Activated naive CD8-positive, alpha-beta T cell treated with anti-CD3 and anti-CD28 coated beads, Interleukin-2, amount 50 U/mL, for 24 hours (primary cell): ENCODE measurements around the gene CES3.

Experiments
- ATAC-seq: fragments of 150-1000 bp; cut with Tn5 transposase; one replicate; pipeline ENCODE4 v1.10.0; 2021
- DNase-seq: peaks from one replicate; pipeline ENCODE4 v3.0.0; 2021
- H3K27ac Mint-ChIP-seq: one replicate; pipeline ENCODE4 v1.8.0; 2021; ENCODE audit warnings: mild to moderate bottlenecking, mixed read lengths
- H3K27me3 Mint-ChIP-seq: one replicate; pipeline ENCODE4 v1.8.0; 2021; ENCODE audit warnings: mixed read lengths
- H3K36me3 Mint-ChIP-seq: one replicate; pipeline ENCODE4 v1.8.0; 2021; ENCODE audit warnings: low read depth, mixed read lengths
- H3K4me1 Mint-ChIP-seq: one replicate; pipeline ENCODE4 v1.8.0; 2021; ENCODE audit warnings: mixed read lengths
- H3K4me3 Mint-ChIP-seq: one replicate; pipeline ENCODE4 v1.8.0; 2021; ENCODE audit warnings: mild to moderate bottlenecking, moderate library complexity, mixed read lengths
- H3K9me3 Mint-ChIP-seq: one replicate; pipeline ENCODE4 v1.8.0; 2021; ENCODE audit warnings: mixed read lengths

Gene CES3, protein sequence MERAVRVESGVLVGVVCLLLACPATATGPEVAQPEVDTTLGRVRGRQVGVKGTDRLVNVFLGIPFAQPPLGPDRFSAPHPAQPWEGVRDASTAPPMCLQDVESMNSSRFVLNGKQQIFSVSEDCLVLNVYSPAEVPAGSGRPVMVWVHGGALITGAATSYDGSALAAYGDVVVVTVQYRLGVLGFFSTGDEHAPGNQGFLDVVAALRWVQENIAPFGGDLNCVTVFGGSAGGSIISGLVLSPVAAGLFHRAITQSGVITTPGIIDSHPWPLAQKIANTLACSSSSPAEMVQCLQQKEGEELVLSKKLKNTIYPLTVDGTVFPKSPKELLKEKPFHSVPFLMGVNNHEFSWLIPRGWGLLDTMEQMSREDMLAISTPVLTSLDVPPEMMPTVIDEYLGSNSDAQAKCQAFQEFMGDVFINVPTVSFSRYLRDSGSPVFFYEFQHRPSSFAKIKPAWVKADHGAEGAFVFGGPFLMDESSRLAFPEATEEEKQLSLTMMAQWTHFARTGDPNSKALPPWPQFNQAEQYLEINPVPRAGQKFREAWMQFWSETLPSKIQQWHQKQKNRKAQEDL

DNA sequence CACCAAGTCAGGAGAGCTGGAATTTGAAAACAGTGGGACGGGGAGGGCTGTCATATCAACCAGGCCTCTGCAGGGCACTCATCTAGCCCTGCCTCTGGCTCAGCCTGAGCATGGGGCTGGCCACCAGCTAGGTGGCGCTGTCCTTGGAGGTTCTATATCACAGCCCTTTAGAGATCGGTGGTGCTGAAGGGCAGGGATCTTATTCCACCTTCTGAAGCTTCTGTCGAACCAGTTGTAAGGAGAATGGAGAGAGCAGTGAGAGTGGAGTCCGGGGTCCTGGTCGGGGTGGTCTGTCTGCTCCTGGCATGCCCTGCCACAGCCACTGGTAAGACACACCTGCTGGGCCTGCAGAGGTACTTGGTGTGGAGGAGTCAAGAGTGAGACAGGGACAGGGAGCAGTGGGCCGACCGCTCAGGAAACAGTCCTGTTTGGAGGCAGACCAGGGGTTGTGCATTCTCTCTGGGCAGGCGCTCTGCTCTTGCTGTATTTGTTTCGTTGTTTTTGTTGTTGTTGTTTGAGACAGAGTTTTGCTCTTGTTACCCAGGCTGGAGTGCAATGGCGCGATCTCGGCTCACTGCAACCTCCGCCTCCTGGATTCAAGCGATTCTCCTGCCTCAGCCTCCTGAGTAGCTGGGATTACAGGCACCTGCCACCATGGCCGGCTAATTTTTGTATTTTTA, at the start of gene CES3:
Gene CES3, plus strand, starts transcription at position 202 of the 680 bp plus-strand sequence. Its CDS starts 42 bp downstream, at position 244.
- ATAC-seq (peak; percentile 94), DNase-seq (peak; percentile 71)
- no peaks in the 10 kb centered on the region for H3K9me3 Mint-ChIP-seq
- peaks cover 16% of the 10 kb centered on the region for H3K27me3 Mint-ChIP-seq
- no peak within 1 kb of the TSS for H3K27ac Mint-ChIP-seq
- H3K4me3 Mint-ChIP-seq, result no peak within 1 kb of the TSS
- peaks cover 5% of the 10 kb centered on the region for H3K4me1 Mint-ChIP-seq
- no peaks in the 10 kb centered on the region for H3K36me3 Mint-ChIP-seq

DNA sequence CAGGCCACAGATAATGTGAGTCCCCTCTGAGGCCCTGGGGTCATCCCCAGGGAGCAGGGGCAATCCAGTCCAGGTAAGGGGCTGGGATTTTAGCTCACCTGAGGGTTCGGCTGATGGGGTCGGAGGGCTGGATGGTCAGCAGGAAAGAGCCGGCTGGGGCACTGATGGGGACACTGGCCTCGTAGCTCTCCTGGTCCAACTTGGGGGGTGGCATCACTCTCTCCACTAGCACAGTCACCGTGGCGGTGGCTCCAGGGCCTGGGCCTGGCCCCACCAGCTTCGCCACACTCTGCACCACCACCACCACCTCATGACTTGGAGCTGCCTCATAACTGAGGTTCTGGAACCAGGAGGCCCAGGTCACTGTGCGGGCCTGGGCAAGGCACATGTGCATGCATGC, 49.3 kb upstream of the CES3 start:
- peaks cover 1% of the 10 kb centered on the region for H3K4me1 Mint-ChIP-seq
- ATAC-seq (no peak), DNase-seq (no peak)
- H3K4me3 Mint-ChIP-seq, result no peak overlapping the region
- no peaks in the 10 kb centered on the region for H3K36me3 Mint-ChIP-seq
- H3K9me3 Mint-ChIP-seq, result no peaks in the 10 kb centered on the region
- no peaks in the 10 kb centered on the region for H3K27me3 Mint-ChIP-seq
- H3K27ac Mint-ChIP-seq, result no peak overlapping the region

DNA sequence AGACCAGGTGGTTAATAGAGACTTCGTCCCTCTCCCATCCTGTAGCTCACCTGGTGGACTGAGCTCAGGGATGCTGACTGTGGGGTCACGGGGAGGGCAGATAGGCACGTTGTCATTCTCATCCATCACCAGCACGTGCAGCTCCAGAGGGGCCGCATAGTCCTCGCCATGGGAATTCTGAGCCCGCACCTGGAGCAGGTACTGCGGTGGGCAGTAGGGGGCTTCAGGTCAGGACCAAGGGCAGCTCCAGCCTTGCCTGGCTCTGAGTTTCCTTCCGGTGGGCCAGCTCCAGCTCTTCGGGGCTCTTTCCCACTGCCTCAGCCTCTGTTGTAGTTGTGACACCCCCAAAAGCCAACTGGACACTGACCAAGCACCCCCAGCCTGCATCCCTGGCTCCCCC, 48.0 kb upstream of the CES3 start:
- ATAC-seq, result no peak
- no peaks in the 10 kb centered on the region for H3K27me3 Mint-ChIP-seq
- H3K4me3 Mint-ChIP-seq, result no peak overlapping the region
- DNase-seq, result no peak
- H3K9me3 Mint-ChIP-seq, result no peaks in the 10 kb centered on the region
- H3K4me1 Mint-ChIP-seq, result peaks cover 1% of the 10 kb centered on the region
- H3K36me3 Mint-ChIP-seq, result no peaks in the 10 kb centered on the region
- no peak overlapping the region for H3K27ac Mint-ChIP-seq

DNA sequence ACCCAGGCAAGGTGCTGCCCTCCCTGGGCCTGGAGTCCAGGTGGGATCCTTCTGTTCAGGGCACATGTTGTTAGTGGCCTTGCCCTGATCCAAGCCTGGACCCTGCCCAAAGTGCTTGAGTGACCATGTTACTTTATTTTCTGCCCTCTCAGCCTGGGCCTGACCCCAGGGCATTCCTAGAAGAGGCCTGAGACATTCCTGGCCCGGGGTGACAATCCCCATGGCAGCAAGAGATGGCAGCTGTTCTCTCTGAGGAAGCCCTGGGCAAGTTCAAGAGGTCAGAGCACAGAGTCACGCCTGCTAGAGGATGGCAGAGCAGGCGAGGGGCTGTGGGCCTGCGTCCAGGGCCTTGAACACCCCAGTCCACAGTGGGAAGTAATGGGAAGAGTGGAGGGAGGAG, 47.4 kb upstream of the CES3 start:
- H3K27me3 Mint-ChIP-seq, result no peaks in the 10 kb centered on the region

DNA sequence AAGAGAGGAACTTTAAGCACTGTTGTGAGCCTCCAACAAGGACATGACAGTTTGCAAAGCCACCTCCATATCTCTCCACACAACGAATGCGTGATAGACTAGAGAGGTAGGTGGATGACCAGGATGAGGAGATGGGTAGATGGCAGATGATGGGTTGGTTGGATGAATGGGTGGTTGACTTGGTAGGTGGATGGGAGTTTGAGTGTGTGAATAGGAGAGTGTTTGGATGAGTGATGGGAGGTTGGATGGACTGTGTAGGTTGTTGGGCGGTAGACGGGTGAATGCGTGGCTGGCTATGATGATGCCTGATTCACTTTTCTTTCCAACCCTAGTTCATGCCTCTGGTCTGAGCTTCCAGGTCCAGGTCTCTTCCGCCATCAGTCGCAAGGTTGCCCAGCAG, 46.5 kb upstream of the CES3 start:
- no peaks in the 10 kb centered on the region for H3K9me3 Mint-ChIP-seq

More for the DNA sequence above, 47.4 kb upstream of the CES3 start:
- H3K27ac Mint-ChIP-seq, result no peak overlapping the region
- DNase-seq, result no peak
- no peak overlapping the region for H3K4me3 Mint-ChIP-seq
- H3K36me3 Mint-ChIP-seq, result no peaks in the 10 kb centered on the region
- H3K4me1 Mint-ChIP-seq, result peaks cover 1% of the 10 kb centered on the region
- no peaks in the 10 kb centered on the region for H3K9me3 Mint-ChIP-seq
- ATAC-seq, result no peak

DNA sequence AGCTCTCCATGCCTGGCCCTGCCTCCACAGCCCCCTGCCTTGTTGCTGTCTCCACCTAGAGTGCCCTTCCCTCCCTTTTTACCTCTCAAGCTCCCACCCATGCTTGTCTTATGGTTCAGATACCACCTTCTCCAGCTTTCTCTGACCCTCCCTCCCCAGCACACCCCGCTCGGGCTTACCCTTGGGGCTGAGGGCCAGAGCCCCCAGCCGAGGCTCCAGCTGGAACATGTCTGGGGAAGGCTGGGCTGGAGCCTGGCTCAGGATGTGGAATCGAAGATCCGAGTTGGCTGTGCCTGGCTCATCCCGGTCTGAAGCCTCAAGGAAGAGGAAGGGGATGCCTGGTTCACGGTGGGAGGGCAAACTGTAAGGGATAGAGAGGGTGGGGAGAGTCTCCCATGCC, 46.0 kb upstream of the CES3 start:
- no peaks in the 10 kb centered on the region for H3K36me3 Mint-ChIP-seq
- no peak for ATAC-seq
- DNase-seq, result no peak
- H3K4me1 Mint-ChIP-seq, result peaks cover 1% of the 10 kb centered on the region
- no peaks in the 10 kb centered on the region for H3K27me3 Mint-ChIP-seq
- no peak overlapping the region for H3K4me3 Mint-ChIP-seq
- H3K27ac Mint-ChIP-seq, result no peak overlapping the region
- no peaks in the 10 kb centered on the region for H3K9me3 Mint-ChIP-seq

More for the DNA sequence above, 46.5 kb upstream of the CES3 start:
- Mint-ChIP-seq H3K4me1 (peaks cover 1% of the 10 kb centered on the region), H3K27ac (no peak overlapping the region), H3K4me3 (no peak overlapping the region), H3K27me3 (no peaks in the 10 kb centered on the region), H3K36me3 (no peaks in the 10 kb centered on the region)
- DNase-seq, result no peak
- no peak for ATAC-seq

DNA sequence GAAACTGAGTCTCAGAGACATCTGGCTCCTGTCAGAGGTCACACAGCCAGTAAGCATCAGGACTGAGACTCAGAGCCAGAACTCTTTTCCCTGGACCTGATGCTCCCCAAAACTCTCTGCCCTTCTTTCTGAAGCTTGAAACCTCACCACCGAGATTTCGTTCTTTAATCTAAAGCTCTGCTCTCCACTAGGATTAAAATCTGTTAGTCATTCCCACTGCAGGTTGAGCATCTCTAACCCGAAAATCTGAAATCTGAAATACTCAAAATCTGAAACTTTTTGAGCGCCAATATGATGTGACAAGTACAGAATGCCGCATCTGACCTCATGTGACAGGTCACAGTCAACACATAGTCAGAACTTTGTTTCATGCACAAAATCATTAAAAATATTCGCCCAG, 44.5 kb upstream of the CES3 start:
- Mint-ChIP-seq H3K9me3 (no peaks in the 10 kb centered on the region), H3K27ac (no peak overlapping the region), H3K4me1 (peaks cover 1% of the 10 kb centered on the region), H3K4me3 (no peak overlapping the region), H3K27me3 (peaks cover 7% of the 10 kb centered on the region), H3K36me3 (no peaks in the 10 kb centered on the region)
- ATAC-seq (no peak), DNase-seq (no peak)

DNA sequence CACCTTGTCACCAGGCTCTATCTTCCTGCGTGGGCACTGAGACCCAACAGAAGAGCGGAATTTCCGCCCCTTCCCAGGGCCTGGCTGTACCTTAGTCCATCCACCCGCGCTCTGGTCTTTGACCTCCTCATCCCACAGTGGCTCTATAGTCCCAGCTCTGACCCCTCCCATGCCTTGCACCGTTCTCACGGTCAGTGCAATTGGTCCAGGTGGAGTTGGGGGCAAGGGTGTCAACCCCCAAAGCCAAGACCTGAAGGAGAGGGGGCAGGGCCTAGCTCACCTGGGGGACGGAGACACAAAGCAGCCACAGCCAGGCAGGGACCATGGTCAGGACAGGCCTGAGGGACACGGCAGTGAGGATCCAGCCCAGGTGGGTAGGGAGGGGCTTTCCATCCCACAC, 43.3 kb upstream of the CES3 start:
- Mint-ChIP-seq H3K4me3 (no peak overlapping the region), H3K27me3 (peaks cover 8% of the 10 kb centered on the region), H3K4me1 (no peaks in the 10 kb centered on the region), H3K36me3 (no peaks in the 10 kb centered on the region), H3K9me3 (no peaks in the 10 kb centered on the region), H3K27ac (no peak overlapping the region)
- DNase-seq (no peak), ATAC-seq (no peak)

DNA sequence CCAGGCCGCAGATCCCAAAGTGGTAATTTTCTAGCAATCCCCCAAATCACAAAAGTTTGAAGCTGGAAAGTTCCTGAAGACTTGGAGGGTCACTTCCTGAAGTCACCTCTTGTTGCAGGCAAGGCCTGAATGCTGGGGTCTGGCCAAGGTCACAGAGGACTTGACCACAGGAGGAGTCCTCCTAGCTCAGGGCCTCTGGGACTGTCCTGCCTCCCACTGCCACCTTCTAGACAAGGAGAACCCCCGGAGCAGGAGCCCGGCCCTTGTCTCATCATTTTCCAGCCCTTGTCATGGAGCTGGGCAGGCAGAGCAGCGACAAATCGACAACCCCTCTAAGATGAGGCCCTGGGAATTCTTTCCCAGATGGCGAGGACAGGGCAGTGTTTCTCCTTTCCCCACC, 42.7 kb upstream of the CES3 start:
- peaks cover 14% of the 10 kb centered on the region for H3K27me3 Mint-ChIP-seq
- DNase-seq (no peak), ATAC-seq (no peak)
- H3K4me1 Mint-ChIP-seq, result no peaks in the 10 kb centered on the region
- H3K4me3 Mint-ChIP-seq, result no peak overlapping the region
- H3K27ac Mint-ChIP-seq, result no peak overlapping the region
- H3K9me3 Mint-ChIP-seq, result no peaks in the 10 kb centered on the region
- no peaks in the 10 kb centered on the region for H3K36me3 Mint-ChIP-seq

DNA sequence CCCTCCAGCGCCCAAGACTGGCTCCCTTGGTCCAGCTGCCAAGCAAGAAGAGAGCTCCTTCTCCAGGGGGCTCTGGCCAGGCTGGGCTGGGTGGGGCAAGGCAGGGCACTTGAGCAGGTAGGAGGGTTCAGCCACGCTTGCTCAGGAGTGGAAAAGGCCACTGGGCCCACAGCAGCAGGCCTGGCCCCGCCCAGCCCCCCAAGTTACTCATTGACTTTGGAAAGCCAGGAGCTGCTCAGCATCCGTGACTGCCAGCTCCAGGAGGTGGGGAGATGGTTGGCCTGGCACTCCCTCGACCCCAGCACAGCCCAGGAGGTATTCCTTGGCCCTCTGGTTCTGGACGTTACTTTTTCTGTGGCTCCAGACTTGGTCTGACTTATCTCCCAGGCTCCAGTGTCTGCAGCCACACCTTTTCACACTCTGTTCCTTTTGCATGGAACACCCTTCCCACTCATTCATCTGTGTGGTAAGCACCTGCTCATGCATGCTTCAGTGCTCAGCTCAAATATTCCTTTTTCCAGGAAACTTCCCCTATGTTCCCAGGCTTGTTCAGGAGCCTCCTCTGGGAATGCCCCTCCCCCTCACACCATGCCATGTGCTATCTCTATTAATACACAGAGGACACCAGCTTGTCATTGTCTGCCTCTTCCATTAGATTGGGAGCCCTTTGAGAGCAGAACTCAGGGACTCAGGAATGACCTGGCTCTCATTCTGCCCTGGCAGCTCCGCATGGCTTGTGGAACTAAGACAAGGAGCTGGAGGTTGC, 42.1 kb upstream of the CES3 start, which contains the start of gene CDH16:
Gene CDH16, minus strand, starts transcription at position 83 of the 766 bp plus-strand sequence. CDS start 820 bp downstream, outside the sequence.
- ATAC-seq (no peak), DNase-seq (no peak)
- Mint-ChIP-seq H3K4me1 (no peaks in the 10 kb centered on the region), H3K36me3 (no peaks in the 10 kb centered on the region), H3K9me3 (no peaks in the 10 kb centered on the region), H3K27me3 (peaks cover 20% of the 10 kb centered on the region), H3K27ac (no peak within 1 kb of the TSS), H3K4me3 (no peak within 1 kb of the TSS)

DNA sequence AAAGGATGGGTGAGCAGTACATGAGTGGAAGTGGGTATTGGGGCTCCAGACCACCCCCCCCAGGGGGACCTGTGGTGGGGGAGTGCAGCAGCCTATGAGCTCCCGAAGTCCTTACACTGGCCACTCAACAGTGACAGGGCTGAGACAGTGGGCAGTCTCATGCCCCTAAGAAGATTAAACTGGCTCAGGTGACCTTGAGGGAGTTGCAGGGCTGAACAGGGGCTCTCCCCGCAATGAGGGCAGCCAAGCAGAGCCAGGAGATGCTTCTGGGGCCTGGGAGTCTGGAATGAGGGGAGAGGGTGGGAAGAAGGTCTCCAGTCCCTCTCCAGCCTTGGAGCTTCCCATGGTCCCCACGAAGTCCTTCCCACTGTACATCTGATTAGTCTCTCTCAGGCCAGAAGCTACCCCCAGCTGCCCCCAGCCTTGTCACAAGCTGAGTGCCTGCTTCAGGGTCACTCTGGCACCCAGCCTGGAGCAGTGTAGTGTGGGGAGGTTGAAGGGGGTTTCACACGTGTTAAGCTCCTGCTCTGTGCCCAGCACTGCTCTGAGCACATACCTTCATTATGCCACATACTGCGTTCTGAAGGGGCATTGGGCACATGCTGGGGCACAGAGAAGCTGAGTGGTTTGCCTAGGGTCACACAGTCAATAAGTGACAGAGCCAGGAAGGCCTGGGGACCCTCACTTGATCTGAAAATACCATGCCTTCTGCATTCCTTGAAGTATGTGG, 41.3 kb upstream of the CES3 start:
- no peak for DNase-seq
- no peaks in the 10 kb centered on the region for H3K36me3 Mint-ChIP-seq
- no peak overlapping the region for H3K27ac Mint-ChIP-seq
- ATAC-seq, result no peak
- no peaks in the 10 kb centered on the region for H3K4me1 Mint-ChIP-seq
- H3K9me3 Mint-ChIP-seq, result no peaks in the 10 kb centered on the region
- H3K27me3 Mint-ChIP-seq, result peaks cover 25% of the 10 kb centered on the region
- no peak overlapping the region for H3K4me3 Mint-ChIP-seq

DNA sequence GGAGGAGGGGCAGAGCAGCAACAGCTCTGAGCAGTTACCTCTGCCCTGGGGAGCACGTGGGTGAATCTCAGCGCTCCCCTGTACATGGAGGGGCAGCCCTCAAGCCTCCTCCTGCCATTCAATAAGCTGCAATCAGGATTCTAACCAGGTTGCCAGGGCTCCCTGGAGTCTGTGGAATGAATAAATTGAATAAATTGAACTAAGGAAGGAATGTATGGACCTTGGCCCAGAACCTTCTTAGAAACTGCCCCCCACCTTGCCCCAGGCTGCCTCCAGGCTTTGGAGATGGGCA, 40.8 kb upstream of the CES3 start:
- no peak for ATAC-seq
- Mint-ChIP-seq H3K4me1 (peaks cover under 1% of the 10 kb centered on the region), H3K36me3 (no peaks in the 10 kb centered on the region), H3K9me3 (no peaks in the 10 kb centered on the region), H3K27me3 (peaks cover 26% of the 10 kb centered on the region), H3K27ac (no peak overlapping the region), H3K4me3 (no peak overlapping the region)
- DNase-seq, result no peak

DNA sequence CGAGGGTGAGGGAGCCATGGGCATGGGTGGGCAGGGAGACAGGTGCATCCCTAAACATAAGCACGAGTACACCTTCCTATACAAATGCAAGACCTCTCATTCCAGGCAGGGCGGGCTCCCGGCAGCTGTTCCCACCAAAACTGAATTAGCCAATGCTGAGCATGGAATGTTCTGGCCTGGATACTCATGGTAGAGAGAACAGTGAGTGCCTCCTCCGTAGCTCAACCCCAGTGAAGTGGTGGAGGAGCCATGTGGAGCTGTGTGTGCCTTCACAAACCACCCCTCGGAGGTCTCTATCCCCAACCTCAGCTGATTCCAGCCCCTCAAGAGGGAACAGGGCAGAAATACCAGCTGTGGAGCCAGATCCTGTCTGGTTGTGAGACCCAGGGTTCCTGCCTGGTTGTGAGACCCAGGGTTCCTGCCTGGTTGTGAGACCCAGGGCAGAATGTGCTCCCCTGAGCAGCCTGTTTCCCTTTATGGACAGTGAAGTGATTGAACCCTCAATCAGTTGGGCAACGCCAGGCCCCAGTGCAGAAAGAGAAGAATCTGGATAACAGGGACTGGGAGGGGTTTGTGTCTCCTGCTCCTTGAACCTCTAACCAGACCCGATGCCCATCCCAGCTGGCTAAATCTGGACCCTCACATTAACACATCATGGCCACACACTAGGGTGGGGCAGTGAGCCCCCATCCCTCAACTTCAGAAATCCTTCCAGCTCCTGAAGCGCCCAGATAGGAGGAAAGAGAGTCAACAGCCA, 40.0 kb upstream of the CES3 start:
- Mint-ChIP-seq H3K4me3 (no peak overlapping the region), H3K9me3 (no peaks in the 10 kb centered on the region), H3K36me3 (no peaks in the 10 kb centered on the region), H3K27ac (no peak overlapping the region), H3K27me3 (peaks cover 34% of the 10 kb centered on the region), H3K4me1 (peaks cover 7% of the 10 kb centered on the region)
- DNase-seq (no peak), ATAC-seq (no peak)
